ENCODE measurements around the gene SLC40A1.

Gene SLC40A1

GRCh38 chr2:189627789-189628188 lies 47.2 kb upstream of the SLC40A1 start:
- no peaks in the 10 kb centered on the region for H3K4me1 ChIP-seq (ENCODE audit: control insufficient read depth, insufficient read depth, low read depth, low read length)
- H4K8ac ChIP-seq (ENCODE audit: low read length), result no peak overlapping the region
- H3K4me2 ChIP-seq (ENCODE audit: low read length, poor library complexity, severe bottlenecking), result no peak overlapping the region
- H3K79me1 ChIP-seq (replicated peaks; ENCODE audit: low read length, poor library complexity, severe bottlenecking), result no peaks in the 10 kb centered on the region
- H2BK15ac ChIP-seq (ENCODE audit: low read depth, poor library complexity, severe bottlenecking), result no peak overlapping the region
- H3K9ac ChIP-seq (ENCODE audit: low read length), result no peak overlapping the region
- H3K4me3 ChIP-seq (ENCODE audit: insufficient read depth in 1 of 2, low read depth in 1 of 2, low read length in 2 of 2), result no peak overlapping the region
- no peak overlapping the region for H2AK5ac ChIP-seq (ENCODE audit: low read length, severe bottlenecking)
- H3K23ac ChIP-seq (ENCODE audit: low read length in 2 of 2), result no peak overlapping the region
- H3K4ac ChIP-seq (ENCODE audit: low read depth in 1 of 2, low read length in 2 of 2), result no peak overlapping the region
- no peak overlapping the region for H4K91ac ChIP-seq (ENCODE audit: low read length)
- H3K27me3 ChIP-seq (ENCODE audit: control insufficient read depth in 1 of 2, insufficient read depth in 1 of 2, low read length in 2 of 2), result no peaks in the 10 kb centered on the region
- no peaks in the 10 kb centered on the region for H3K36me3 ChIP-seq (ENCODE audit: control insufficient read depth in 1 of 2, insufficient read depth in 2 of 2, low read depth in 1 of 2, low read length in 2 of 2)
- H2AFZ ChIP-seq (ENCODE audit: low read depth, low read length), result no peak overlapping the region
- no peak for DNase-seq
- H3K9me3 ChIP-seq (ENCODE audit: control insufficient read depth, low read length), result no peaks in the 10 kb centered on the region
- no peak overlapping the region for H2BK120ac ChIP-seq (ENCODE audit: low read depth, low read length)
- H2BK5ac ChIP-seq (ENCODE audit: low read depth, low read length, poor library complexity, severe bottlenecking), result no peak overlapping the region
- H2BK12ac ChIP-seq (ENCODE audit: low read length in 2 of 2), result no peak overlapping the region
- no peak overlapping the region for H3K18ac ChIP-seq (ENCODE audit: low read depth in 1 of 2, low read length in 2 of 2)
- no CpG with 5 or more reads among the region's 1 CpG for WGBS
- H3K14ac ChIP-seq (ENCODE audit: low read length in 2 of 2), result no peak overlapping the region
- H3K27ac ChIP-seq (ENCODE audit: low read length, poor library complexity, severe bottlenecking), result no peak overlapping the region

DNA sequence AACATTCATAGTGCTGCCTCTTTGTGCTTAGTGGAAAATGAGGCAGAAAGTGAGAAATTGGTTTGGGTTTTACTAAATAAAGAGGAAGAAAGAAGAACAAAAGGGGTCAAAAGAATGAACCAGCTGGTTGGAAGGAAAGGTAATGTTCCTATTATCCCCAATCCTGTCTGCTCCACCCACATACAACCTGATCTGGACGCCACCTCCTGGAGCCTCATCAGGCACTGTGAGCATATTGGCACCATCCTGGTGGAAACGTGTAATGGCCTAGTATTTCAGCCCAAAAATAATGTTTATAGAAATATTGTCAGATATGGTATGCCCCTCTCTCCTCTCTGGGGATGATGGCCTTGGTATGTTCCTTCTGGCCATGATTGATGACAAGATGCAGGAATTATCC lies 45.0 kb upstream of the SLC40A1 start:
- H2BK120ac ChIP-seq (ENCODE audit: low read depth, low read length), result no peak overlapping the region
- H3K23ac ChIP-seq (ENCODE audit: low read length in 2 of 2), result no peak overlapping the region
- no CpG with 5 or more reads among the region's 2 CpGs for WGBS
- H3K4ac ChIP-seq (ENCODE audit: low read depth in 1 of 2, low read length in 2 of 2), result no peak overlapping the region
- H4K91ac ChIP-seq (ENCODE audit: low read length), result no peak overlapping the region
- H2BK12ac ChIP-seq (ENCODE audit: low read length in 2 of 2), result no peak overlapping the region
- no peaks in the 10 kb centered on the region for H3K9me3 ChIP-seq (ENCODE audit: control insufficient read depth, low read length)
- no peak overlapping the region for H3K18ac ChIP-seq (ENCODE audit: low read depth in 1 of 2, low read length in 2 of 2)
- H3K79me1 ChIP-seq (replicated peaks; ENCODE audit: low read length, poor library complexity, severe bottlenecking), result no peaks in the 10 kb centered on the region
- no peak overlapping the region for H3K4me3 ChIP-seq (ENCODE audit: insufficient read depth in 1 of 2, low read depth in 1 of 2, low read length in 2 of 2)
- no peak overlapping the region for H2BK5ac ChIP-seq (ENCODE audit: low read depth, low read length, poor library complexity, severe bottlenecking)
- no peak overlapping the region for H3K4me2 ChIP-seq (ENCODE audit: low read length, poor library complexity, severe bottlenecking)
- H4K8ac ChIP-seq (ENCODE audit: low read length), result no peak overlapping the region
- H3K36me3 ChIP-seq (ENCODE audit: control insufficient read depth in 1 of 2, insufficient read depth in 2 of 2, low read depth in 1 of 2, low read length in 2 of 2), result no peaks in the 10 kb centered on the region
- DNase-seq, result no peak
- H3K14ac ChIP-seq (ENCODE audit: low read length in 2 of 2), result no peak overlapping the region
- no peak overlapping the region for H3K27ac ChIP-seq (ENCODE audit: low read length, poor library complexity, severe bottlenecking)
- no peak overlapping the region for H2AK5ac ChIP-seq (ENCODE audit: low read length, severe bottlenecking)
- H3K27me3 ChIP-seq (ENCODE audit: control insufficient read depth in 1 of 2, insufficient read depth in 1 of 2, low read length in 2 of 2), result no peaks in the 10 kb centered on the region
- no peak overlapping the region for H2BK15ac ChIP-seq (ENCODE audit: low read depth, poor library complexity, severe bottlenecking)
- no peak overlapping the region for H3K9ac ChIP-seq (ENCODE audit: low read length)
- no peaks in the 10 kb centered on the region for H3K4me1 ChIP-seq (ENCODE audit: control insufficient read depth, insufficient read depth, low read depth, low read length)
- no peak overlapping the region for H2AFZ ChIP-seq (ENCODE audit: low read depth, low read length)

- H2BK15ac ChIP-seq (ENCODE audit: low read depth, poor library complexity, severe bottlenecking), result no peak overlapping the region
- WGBS, result 97% methylated on average over 2 of the region's 3 CpGs
- DNase-seq, result no peak
- H2AK5ac ChIP-seq (ENCODE audit: low read length, severe bottlenecking), result no peak overlapping the region
- no peak overlapping the region for H2AFZ ChIP-seq (ENCODE audit: low read depth, low read length)
- H3K14ac ChIP-seq (ENCODE audit: low read length in 2 of 2), result no peak overlapping the region
- H2BK5ac ChIP-seq (ENCODE audit: low read depth, low read length, poor library complexity, severe bottlenecking), result no peak overlapping the region
- no peak overlapping the region for H3K9ac ChIP-seq (ENCODE audit: low read length)
- no peaks in the 10 kb centered on the region for H3K79me1 ChIP-seq (replicated peaks; ENCODE audit: low read length, poor library complexity, severe bottlenecking)
- no peak overlapping the region for H4K91ac ChIP-seq (ENCODE audit: low read length)
- H3K4me2 ChIP-seq (ENCODE audit: low read length, poor library complexity, severe bottlenecking), result no peak overlapping the region
- no peaks in the 10 kb centered on the region for H3K9me3 ChIP-seq (ENCODE audit: control insufficient read depth, low read length)
- H3K36me3 ChIP-seq (ENCODE audit: control insufficient read depth in 1 of 2, insufficient read depth in 2 of 2, low read depth in 1 of 2, low read length in 2 of 2), result no peaks in the 10 kb centered on the region
- H3K23ac ChIP-seq (ENCODE audit: low read length in 2 of 2), result no peak overlapping the region
- peak overlapping the region in 1 of 2 experiments; percentile 1 for H3K18ac ChIP-seq (ENCODE audit: low read depth in 1 of 2, low read length in 2 of 2)
- H3K4me3 ChIP-seq (ENCODE audit: insufficient read depth in 1 of 2, low read depth in 1 of 2, low read length in 2 of 2), result no peak overlapping the region
- H3K27ac ChIP-seq (ENCODE audit: low read length, poor library complexity, severe bottlenecking), result no peak overlapping the region
- H2BK12ac ChIP-seq (ENCODE audit: low read length in 2 of 2), result peak overlapping the region in 1 of 2 experiments; percentile 87
- no peaks in the 10 kb centered on the region for H3K27me3 ChIP-seq (ENCODE audit: control insufficient read depth in 1 of 2, insufficient read depth in 1 of 2, low read length in 2 of 2)
- no peak overlapping the region for H2BK120ac ChIP-seq (ENCODE audit: low read depth, low read length)
- H3K4ac ChIP-seq (ENCODE audit: low read depth in 1 of 2, low read length in 2 of 2), result no peak overlapping the region
- no peaks in the 10 kb centered on the region for H3K4me1 ChIP-seq (ENCODE audit: control insufficient read depth, insufficient read depth, low read depth, low read length)
- H4K8ac ChIP-seq (ENCODE audit: low read length), result peak overlapping the region; percentile 12
Measured at GRCh38 chr2:189624648-189625355, 44.2 kb upstream of the SLC40A1 start.

DNA sequence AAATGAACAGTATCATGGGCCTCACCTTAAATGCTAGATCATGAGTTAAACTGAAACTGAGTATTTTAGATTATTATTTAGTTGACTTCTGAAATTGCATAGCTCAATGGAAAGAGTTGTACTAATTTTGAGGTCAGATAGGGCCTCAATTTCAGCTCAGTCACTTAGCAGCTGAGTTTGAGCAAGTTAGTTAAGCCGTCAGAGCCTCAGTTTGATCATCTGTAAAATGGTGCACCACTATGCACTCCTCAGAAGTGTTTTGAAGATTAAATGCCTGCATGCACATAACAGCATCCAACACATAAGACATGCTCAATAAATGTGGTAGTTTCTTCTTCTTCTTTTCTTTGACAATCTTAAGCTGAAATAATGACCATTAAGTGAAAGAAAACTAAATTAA lies 42.5 kb upstream of the SLC40A1 start:
- H3K4ac ChIP-seq (ENCODE audit: low read depth in 1 of 2, low read length in 2 of 2), result no peak overlapping the region
- no peaks in the 10 kb centered on the region for H3K79me1 ChIP-seq (replicated peaks; ENCODE audit: low read length, poor library complexity, severe bottlenecking)

More for the DNA sequence above, 42.5 kb upstream of the SLC40A1 start:
- no peak overlapping the region for H3K4me3 ChIP-seq (ENCODE audit: insufficient read depth in 1 of 2, low read depth in 1 of 2, low read length in 2 of 2)
- H2BK15ac ChIP-seq (ENCODE audit: low read depth, poor library complexity, severe bottlenecking), result no peak overlapping the region
- H2AK5ac ChIP-seq (ENCODE audit: low read length, severe bottlenecking), result no peak overlapping the region
- no peak overlapping the region for H3K14ac ChIP-seq (ENCODE audit: low read length in 2 of 2)
- no peak overlapping the region for H3K9ac ChIP-seq (ENCODE audit: low read length)
- H2AFZ ChIP-seq (ENCODE audit: low read depth, low read length), result no peak overlapping the region
- no peak overlapping the region for H3K18ac ChIP-seq (ENCODE audit: low read depth in 1 of 2, low read length in 2 of 2)
- H3K9me3 ChIP-seq (ENCODE audit: control insufficient read depth, low read length), result no peaks in the 10 kb centered on the region
- H3K27ac ChIP-seq (ENCODE audit: low read length, poor library complexity, severe bottlenecking), result no peak overlapping the region
- no peak overlapping the region for H4K8ac ChIP-seq (ENCODE audit: low read length)
- no peaks in the 10 kb centered on the region for H3K27me3 ChIP-seq (ENCODE audit: control insufficient read depth in 1 of 2, insufficient read depth in 1 of 2, low read length in 2 of 2)
- no peak for DNase-seq
- no peak overlapping the region for H3K23ac ChIP-seq (ENCODE audit: low read length in 2 of 2)
- H4K91ac ChIP-seq (ENCODE audit: low read length), result no peak overlapping the region
- no peak overlapping the region for H2BK12ac ChIP-seq (ENCODE audit: low read length in 2 of 2)
- no peaks in the 10 kb centered on the region for H3K36me3 ChIP-seq (ENCODE audit: control insufficient read depth in 1 of 2, insufficient read depth in 2 of 2, low read depth in 1 of 2, low read length in 2 of 2)
- WGBS, result 89% methylated on average over 1 of the region's 1 CpG
- H2BK120ac ChIP-seq (ENCODE audit: low read depth, low read length), result no peak overlapping the region
- no peak overlapping the region for H2BK5ac ChIP-seq (ENCODE audit: low read depth, low read length, poor library complexity, severe bottlenecking)
- H3K4me2 ChIP-seq (ENCODE audit: low read length, poor library complexity, severe bottlenecking), result no peak overlapping the region
- no peaks in the 10 kb centered on the region for H3K4me1 ChIP-seq (ENCODE audit: control insufficient read depth, insufficient read depth, low read depth, low read length)
